B cell (primary cell): Measurements from ENCODE around the gene SDK1. TPM values are rescaled to one million over a fixed set of nuclear protein-coding genes. Genes with fewer than 3 reads are reported as not detected.

Experiments used
- ATAC-seq: fragments of 200-7000 bp; cut with Tn5 transposase; one replicate; pipeline ENCODE4 v1.10.0; 2021; ENCODE audit warnings: low read depth, mild to moderate bottlenecking, moderate number of reproducible peaks, moderate library complexity
- CTCF ChIA-PET: fragments of 350-600 bp; sonication (Branson Sonifier 250); formaldehyde crosslinking; loops from one replicate; lab custom pipeline; 2021; ENCODE audit warnings: antibody characterized with exemption, inconsistent platforms; lab: Charles Lee
- POLR2A ChIA-PET: fragments of 350-600 bp; sonication (Branson Sonifier 250); formaldehyde crosslinking; loops from one replicate; lab custom pipeline; 2021; ENCODE audit warnings: antibody characterized with exemption; lab: Charles Lee
- DNase-seq: peaks from one replicate; pipeline ENCODE4 v3.0.0; 2013
- H2AFZ ChIP-seq: 2 replicates; pipeline ENCODE4 v1.6.1; 2012; ENCODE audit warnings: mild to moderate bottlenecking, low read depth, low read length; ENCODE audit not compliant: insufficient read depth, poor library complexity, severe bottlenecking
- H3K27ac ChIP-seq, 2 donors: 1 replicate in 1 of 2; 2 replicates in 1 of 2; pipeline ENCODE4 v1.5.1; 2012 to 2013; ENCODE audit warnings: low read length in 2 of 2, mild to moderate bottlenecking in 2 of 2, moderate library complexity in 1 of 2
- H3K27me3 ChIP-seq, 4 experiments: fragments of 200-600 bp in 1 of 4; sonication (generic) in 1 of 4; replicated peaks in 1 of 4; 1 replicate in 2 of 4; 2 replicates in 2 of 4; pipeline versions ENCODE4 v1.6.1 to v1.7.0; 2013 to 2016; ENCODE audit warnings: low read length in 3 of 4, mild to moderate bottlenecking in 2 of 4, mixed read lengths in 1 of 4, moderate library complexity in 1 of 4; ENCODE audit not compliant: insufficient read depth in 4 of 4, control insufficient read depth in 3 of 4; ENCODE audit errors: control extremely low read depth in 1 of 4
- H3K36me3 ChIP-seq, 2 experiments: replicated peaks in 1 of 2; 1 replicate in 1 of 2; 2 replicates in 1 of 2; pipeline versions ENCODE4 v1.6.1 to v1.7.1; 2013; ENCODE audit warnings: low read length in 1 of 2; ENCODE audit not compliant: insufficient read depth in 2 of 2, control insufficient read depth in 1 of 2; ENCODE audit errors: control extremely low read depth in 1 of 2, extremely low read depth in 1 of 2
- H3K4me1 ChIP-seq, 2 donors: fragments of 200-600 bp in 1 of 2; sonication (generic) in 1 of 2; 1 replicate in 1 of 2; 2 replicates in 1 of 2; pipeline versions ENCODE4 v1.5.1 to v1.6.1; 2013 to 2017; ENCODE audit warnings: low read length in 2 of 2; ENCODE audit not compliant: control insufficient read depth in 2 of 2, insufficient read depth in 2 of 2
- H3K4me2 ChIP-seq: replicated peaks from 2 replicates; pipeline ENCODE3; 2012; ENCODE audit warnings: mild to moderate bottlenecking, low read depth, low read length; ENCODE audit not compliant: poor library complexity, severe bottlenecking
- H3K4me3 ChIP-seq, 5 experiments: fragments of 200-600 bp in 1 of 5; sonication (generic) in 1 of 5; 1 replicate in 3 of 5; 2 replicates in 2 of 5; pipeline versions ENCODE4 v1.5.1 to v1.7.0; 2011 to 2016; ENCODE audit warnings: low read length in 4 of 5, mild to moderate bottlenecking in 4 of 5, low read depth in 2 of 5, control low read depth in 1 of 5, moderate library complexity in 1 of 5; ENCODE audit not compliant: insufficient read depth in 1 of 5; ENCODE audit errors: control extremely low read depth in 1 of 5, extremely low read depth in 1 of 5
- H3K79me2 ChIP-seq: fragments of 200-600 bp; sonication (generic); one replicate; pipeline ENCODE4 v1.6.0; 2016; ENCODE audit warnings: low read length; ENCODE audit not compliant: control insufficient read depth, insufficient read depth
- H3K9ac ChIP-seq: fragments of 200-600 bp; sonication (generic); 2 replicates; pipeline ENCODE4 v1.6.1; 2017; ENCODE audit warnings: mild to moderate bottlenecking, low read length, moderate library complexity
- H3K9me3 ChIP-seq, 3 donors: one replicate each; pipeline versions ENCODE4 v1.6.1 to v1.7.1; 2013; ENCODE audit warnings: low read length in 2 of 3; ENCODE audit not compliant: control insufficient read depth in 2 of 3, insufficient read depth in 1 of 3; ENCODE audit errors: control extremely low read depth in 1 of 3
- H4K20me1 ChIP-seq: 2 replicates; pipeline ENCODE4 v1.6.0; 2012; ENCODE audit warnings: mild to moderate bottlenecking, low read length; ENCODE audit not compliant: insufficient read depth, control insufficient read depth, poor library complexity, severe bottlenecking
- H3K27ac Mint-ChIP-seq: one replicate; pipeline ENCODE4 v1.8.0; 2021; ENCODE audit warnings: mixed read lengths
- H3K27me3 Mint-ChIP-seq: one replicate; pipeline ENCODE4 v1.8.0; 2021; ENCODE audit warnings: mixed read lengths
- H3K4me1 Mint-ChIP-seq: one replicate; pipeline ENCODE4 v1.8.0; 2021; ENCODE audit warnings: mixed read lengths
- H3K4me3 Mint-ChIP-seq: one replicate; pipeline ENCODE4 v1.8.0; 2021; ENCODE audit warnings: mixed read lengths
- H3K9me3 Mint-ChIP-seq: one replicate; pipeline ENCODE4 v1.8.0; 2022; ENCODE audit warnings: mixed read lengths; ENCODE audit not compliant: insufficient read depth
- EZH2 ChIP-seq: IDR thresholded peaks from 2 replicates; pipeline ENCODE4 v1.6.1; 2012; ENCODE audit warnings: borderline replicate concordance, low read depth, mild to moderate bottlenecking, moderate library complexity, low read length; ENCODE audit not compliant: insufficient read depth, poor library complexity, severe bottlenecking
- WGBS: methylation state at CpG from one replicate; pipeline ENCODE4 v1.1.5; 2013; ENCODE audit warnings: missing lambda C conversion rate; ENCODE audit not compliant: insufficient coverage; 5-methylcytosine and 5-hydroxymethylcytosine counted together
- intact Hi-C: fragments of 100-400 bp; cut with micrococcal nuclease; formaldehyde crosslinking; loops from one replicate; pipeline ENCODE4 v1.10.0; 2022
- polyA plus RNA-seq: library from polyadenylated mRNA; depleted of rRNA; stranded (reverse); fragments of >200 nt; gene quantifications from 2 replicates; pipeline ENCODE4 v1.2.3, GENCODE V29; 2012
- total RNA-seq, 2 donors: library from RNA; stranded (reverse); fragments of 120-200 nt in 1 of 2; gene quantifications; 1 replicate in 1 of 2; 2 replicates in 1 of 2; pipeline versions ENCODE4 v1.2.3 to v1.2.4, GENCODE V29; 2013 to 2022
- TF ChIP-seq, protein P1 (sequence below): fragments of 200-600 bp; IDR thresholded peaks from one replicate; pipeline ENCODE4 v1.8.0; 2022; ENCODE audit warnings: antibody characterized with exemption, mild to moderate bottlenecking

SDK1 gene
- total and polyA plus RNA-seq, 2 donors (not counting 1 experiment from before 2014, with no cell fraction given) = 0.73 to 2.0 TPM

DNA sequence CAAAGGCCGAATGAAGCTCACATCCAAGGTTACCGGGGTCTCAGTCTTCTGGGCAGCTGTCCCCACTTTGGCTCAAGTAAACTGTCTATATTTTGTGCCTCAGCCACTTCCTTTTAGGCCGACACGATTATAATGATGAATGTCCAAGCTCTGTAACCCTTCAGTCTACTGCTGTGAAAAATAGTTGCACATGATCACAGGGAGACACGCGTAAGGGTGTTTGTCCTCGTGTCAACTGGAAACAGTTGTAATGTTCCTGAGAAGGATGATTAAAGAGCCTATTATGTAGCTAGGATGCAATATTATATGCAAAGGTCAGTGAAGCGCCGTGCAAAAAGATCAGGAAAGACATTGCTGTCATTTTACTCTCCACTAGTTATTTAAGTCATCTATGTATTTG is 559.9 kb downstream of the SDK1 start:
- Histone ChIP-seq H3K79me2 (no peaks in the 10 kb centered on the region), H3K27ac (no peak overlapping the region), H3K9me3 (peaks cover 0 to 2% (median 0%) of the 10 kb centered on the region in 3 donors), H4K20me1 (no peaks in the 10 kb centered on the region), H3K4me2 (no peak overlapping the region), H3K4me1 (no peaks in the 10 kb centered on the region), H3K36me3 (no peaks in the 10 kb centered on the region), H3K4me3 (no peak overlapping the region), H3K9ac (no peak overlapping the region), H3K27me3 (no peaks in the 10 kb centered on the region), H2AFZ (no peak overlapping the region)
- intact Hi-C loops = no loop called here
- no peak overlapping the region for H3K27ac Mint-ChIP-seq
- 93% methylated on average over 7 of the region's 9 CpGs for WGBS
- POLR2A ChIA-PET = no interaction called here
- peaks cover 8% of the 10 kb centered on the region for H3K27me3 Mint-ChIP-seq
- no peak for DNase-seq
- no peaks in the 10 kb centered on the region for H3K9me3 Mint-ChIP-seq
- CTCF ChIA-PET = no interaction called here
- H3K4me1 Mint-ChIP-seq = peaks cover 11% of the 10 kb centered on the region
- TF ChIP-seq, protein P1, sequence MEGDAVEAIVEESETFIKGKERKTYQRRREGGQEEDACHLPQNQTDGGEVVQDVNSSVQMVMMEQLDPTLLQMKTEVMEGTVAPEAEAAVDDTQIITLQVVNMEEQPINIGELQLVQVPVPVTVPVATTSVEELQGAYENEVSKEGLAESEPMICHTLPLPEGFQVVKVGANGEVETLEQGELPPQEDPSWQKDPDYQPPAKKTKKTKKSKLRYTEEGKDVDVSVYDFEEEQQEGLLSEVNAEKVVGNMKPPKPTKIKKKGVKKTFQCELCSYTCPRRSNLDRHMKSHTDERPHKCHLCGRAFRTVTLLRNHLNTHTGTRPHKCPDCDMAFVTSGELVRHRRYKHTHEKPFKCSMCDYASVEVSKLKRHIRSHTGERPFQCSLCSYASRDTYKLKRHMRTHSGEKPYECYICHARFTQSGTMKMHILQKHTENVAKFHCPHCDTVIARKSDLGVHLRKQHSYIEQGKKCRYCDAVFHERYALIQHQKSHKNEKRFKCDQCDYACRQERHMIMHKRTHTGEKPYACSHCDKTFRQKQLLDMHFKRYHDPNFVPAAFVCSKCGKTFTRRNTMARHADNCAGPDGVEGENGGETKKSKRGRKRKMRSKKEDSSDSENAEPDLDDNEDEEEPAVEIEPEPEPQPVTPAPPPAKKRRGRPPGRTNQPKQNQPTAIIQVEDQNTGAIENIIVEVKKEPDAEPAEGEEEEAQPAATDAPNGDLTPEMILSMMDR = no peak
- TF ChIP-seq EZH2 = no peak
- no peak for ATAC-seq
- no peak overlapping the region for H3K4me3 Mint-ChIP-seq

DNA sequence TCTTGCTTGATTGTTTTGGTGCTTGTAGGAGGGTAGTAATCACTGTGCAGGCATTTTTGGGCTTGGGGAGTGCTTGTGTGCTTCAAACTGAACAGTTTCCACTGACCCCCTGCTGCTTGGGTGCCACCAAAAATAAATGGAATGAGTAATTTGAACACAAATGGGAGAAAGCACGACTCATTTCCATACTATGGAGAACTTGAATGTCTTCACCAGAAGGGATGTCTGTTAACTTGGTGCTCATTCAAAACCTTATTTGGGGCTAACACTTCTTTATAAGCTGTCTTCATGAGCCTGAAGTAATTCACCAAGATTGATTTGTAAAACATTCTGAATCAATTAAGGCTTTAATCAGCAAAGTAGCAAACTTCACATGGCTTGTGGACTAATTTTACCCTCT is 560.3 kb downstream of the SDK1 start:
- no peaks in the 10 kb centered on the region for H3K36me3 ChIP-seq
- Mint-ChIP-seq H3K9me3 (no peaks in the 10 kb centered on the region), H3K4me3 (no peak overlapping the region), H3K27me3 (peaks cover 8% of the 10 kb centered on the region), H3K4me1 (peaks cover 11% of the 10 kb centered on the region), H3K27ac (no peak overlapping the region)
- no peak overlapping the region for H3K4me3 ChIP-seq
- ATAC-seq = no peak
- DNase-seq = no peak
- ChIA-PET POLR2A (no interaction called here), CTCF (interaction anchor here (1.4 kb wide), 1 partner anchor 14 kb away, joined by 4 read pairs; no protein-coding TSS in a partner anchor)
- peaks cover 0 to 2% (median 0%) of the 10 kb centered on the region in 3 donors for H3K9me3 ChIP-seq
- H3K79me2 ChIP-seq = no peaks in the 10 kb centered on the region
- no peak overlapping the region for H3K27ac ChIP-seq
- no peaks in the 10 kb centered on the region for H3K4me1 ChIP-seq
- H3K4me2 ChIP-seq = no peak overlapping the region
- intact Hi-C loops = no loop called here
- H2AFZ ChIP-seq = no peak overlapping the region
- no peaks in the 10 kb centered on the region for H3K27me3 ChIP-seq
- WGBS = 83% methylated on average over 1 of the region's 1 CpG
- no peak overlapping the region for H3K9ac ChIP-seq
- H4K20me1 ChIP-seq = no peaks in the 10 kb centered on the region
- no peak for TF ChIP-seq EZH2
- TF ChIP-seq, protein P1 = no peak
